Thyroid gland (tissue), 4 donors: ENCODE results near the gene ATP6V0B.

Experiments
- POLR2A ChIP-seq, 2 donors: fragments of 450-650 bp; IDR thresholded peaks; one replicate each; pipeline ENCODE4 v1.6.1; 2017; ENCODE audit warnings: antibody characterized with exemption in 2 of 2, mild to moderate bottlenecking in 2 of 2, moderate library complexity in 1 of 2
- TF ChIP-seq, protein P1 (sequence below), 6 experiments: fragments of 200-600 bp in 3 of 6; fragments of 450-650 bp in 3 of 6; sonication (generic) in 3 of 6; IDR thresholded peaks; one replicate each; pipeline ENCODE4 v1.5.1; 2016 to 2019; ENCODE audit warnings: antibody characterized with exemption in 6 of 6, mild to moderate bottlenecking in 2 of 6, inconsistent platforms in 1 of 6, moderate library complexity in 1 of 6

DNA sequence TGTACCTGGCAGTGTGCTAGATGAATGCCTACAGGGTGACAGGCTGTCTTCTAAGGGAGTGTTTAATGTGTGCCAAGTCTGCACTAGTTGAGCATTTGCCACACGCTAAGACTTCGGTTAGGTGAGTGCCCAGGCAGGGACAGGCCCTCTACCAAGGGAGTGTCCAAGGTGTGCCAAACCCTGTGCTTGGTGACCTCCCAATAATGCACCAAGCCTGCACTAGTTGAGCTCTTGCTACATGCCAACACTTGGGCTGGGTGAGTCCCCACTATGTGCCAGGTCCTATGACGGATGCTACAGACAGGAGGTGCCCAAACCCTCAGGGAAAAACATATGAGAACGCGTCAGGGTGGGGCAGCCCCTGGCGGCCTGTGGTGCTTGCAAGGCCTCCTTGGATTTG, 45.7 kb downstream of the ATP6V0B start:
- TF ChIP-seq, protein P1, sequence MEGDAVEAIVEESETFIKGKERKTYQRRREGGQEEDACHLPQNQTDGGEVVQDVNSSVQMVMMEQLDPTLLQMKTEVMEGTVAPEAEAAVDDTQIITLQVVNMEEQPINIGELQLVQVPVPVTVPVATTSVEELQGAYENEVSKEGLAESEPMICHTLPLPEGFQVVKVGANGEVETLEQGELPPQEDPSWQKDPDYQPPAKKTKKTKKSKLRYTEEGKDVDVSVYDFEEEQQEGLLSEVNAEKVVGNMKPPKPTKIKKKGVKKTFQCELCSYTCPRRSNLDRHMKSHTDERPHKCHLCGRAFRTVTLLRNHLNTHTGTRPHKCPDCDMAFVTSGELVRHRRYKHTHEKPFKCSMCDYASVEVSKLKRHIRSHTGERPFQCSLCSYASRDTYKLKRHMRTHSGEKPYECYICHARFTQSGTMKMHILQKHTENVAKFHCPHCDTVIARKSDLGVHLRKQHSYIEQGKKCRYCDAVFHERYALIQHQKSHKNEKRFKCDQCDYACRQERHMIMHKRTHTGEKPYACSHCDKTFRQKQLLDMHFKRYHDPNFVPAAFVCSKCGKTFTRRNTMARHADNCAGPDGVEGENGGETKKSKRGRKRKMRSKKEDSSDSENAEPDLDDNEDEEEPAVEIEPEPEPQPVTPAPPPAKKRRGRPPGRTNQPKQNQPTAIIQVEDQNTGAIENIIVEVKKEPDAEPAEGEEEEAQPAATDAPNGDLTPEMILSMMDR (IDR thresholded peaks at IDR 0.05), result no peak
- no peak for TF ChIP-seq POLR2A (IDR thresholded peaks at IDR 0.05)
